Ramos (cell line): ENCODE measurements around the gene LBH.

Experiments
- in situ Hi-C: fragments of 300-500 bp; cut with MboI; formaldehyde crosslinking; loops from one replicate; pipeline ENCODE4 v1.14.3; 2022; ENCODE audit warnings: low sequenced_read_pairs; ENCODE audit not compliant: unreplicated experiment

LBH gene

GRCh38 chr2:30233271-30234009 lies 2.1 kb downstream of the LBH start:
- in situ Hi-C loops = no loop called here

- in situ Hi-C loops = no loop called here
Observed at GRCh38 chr2:30234180-30234971, 3.0 kb downstream of the LBH start.

DNA sequence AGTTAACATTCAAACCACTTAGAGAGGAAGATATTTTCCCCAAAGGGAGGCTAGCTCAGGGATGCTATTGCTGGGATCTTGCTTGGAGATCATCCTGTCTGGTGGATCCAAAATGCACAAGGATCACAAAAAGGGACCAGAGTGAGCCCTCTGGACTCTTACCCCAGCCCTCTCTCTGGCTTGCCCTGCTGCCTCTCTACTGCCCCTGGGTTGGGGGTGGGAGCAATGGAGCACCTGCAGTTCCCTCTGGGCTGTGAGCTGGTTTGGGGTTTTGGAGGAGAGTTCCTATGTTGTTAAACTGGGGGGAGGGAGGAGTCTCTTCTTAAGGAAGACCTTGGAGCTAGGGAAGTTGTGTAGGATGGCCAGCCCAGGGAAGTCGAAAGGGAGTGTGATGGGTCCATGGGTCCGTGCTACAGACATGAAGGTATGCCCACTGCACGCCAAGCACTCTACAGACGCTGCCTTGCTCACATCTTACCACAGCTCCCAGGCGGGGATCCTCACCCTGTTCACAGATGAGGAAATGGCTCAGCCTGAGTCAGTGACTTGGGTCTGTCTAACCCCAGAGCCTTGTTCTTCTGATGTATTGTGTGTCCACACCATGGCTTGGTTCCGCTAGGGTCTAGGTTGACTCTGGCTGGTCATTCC lies 3.8 kb downstream of the LBH start:
- in situ Hi-C loops = no loop called here

GRCh38 chr2:30235859-30236535 lies 4.7 kb downstream of the LBH start:
- in situ Hi-C loops = no loop called here

GRCh38 chr2:30236591-30237238 lies 5.4 kb downstream of the LBH start:
- in situ Hi-C loops = no loop called here

DNA sequence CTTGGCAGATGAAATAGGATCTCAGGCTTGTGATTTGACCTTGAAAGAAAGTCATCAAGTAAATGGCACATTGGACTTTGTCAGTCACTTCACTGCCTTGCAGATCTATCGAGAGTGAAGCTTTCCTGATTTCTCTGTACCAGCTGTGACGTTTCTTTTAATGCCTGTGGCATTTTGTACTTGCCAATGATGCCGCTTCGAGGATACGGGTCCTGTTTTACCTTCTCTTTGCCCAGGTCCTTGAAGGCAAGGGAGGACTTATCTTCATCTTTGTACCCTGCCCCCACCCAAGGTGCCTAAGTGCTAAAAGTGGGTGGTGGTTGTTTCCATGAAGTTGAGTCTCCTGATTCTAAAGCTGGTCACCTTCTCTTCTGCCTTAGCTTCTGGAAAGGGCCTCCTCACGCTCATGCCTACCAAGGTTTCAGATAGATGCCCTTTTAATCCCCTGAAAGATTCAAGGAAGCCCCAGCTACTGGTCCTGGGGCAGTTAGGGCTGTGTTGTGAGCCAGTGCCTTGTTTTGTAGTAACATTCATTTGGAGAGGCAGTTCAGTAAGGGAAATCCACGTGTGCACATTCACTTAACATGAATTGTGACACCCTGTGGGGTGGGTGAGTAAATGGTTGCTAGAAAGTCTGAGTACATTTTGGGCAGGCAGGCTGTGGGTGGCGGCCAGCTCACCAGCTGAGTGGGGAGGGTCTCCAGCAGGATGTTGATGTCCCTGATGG lies 6.1 kb downstream of the LBH start:
- in situ Hi-C loops = no loop called here

GRCh38 chr2:30237966-30238800 lies 6.8 kb downstream of the LBH start:
- in situ Hi-C loops = no loop called here

- in situ Hi-C loops = no loop called here
Observed at GRCh38 chr2:30239308-30239985, 8.1 kb downstream of the LBH start.

DNA sequence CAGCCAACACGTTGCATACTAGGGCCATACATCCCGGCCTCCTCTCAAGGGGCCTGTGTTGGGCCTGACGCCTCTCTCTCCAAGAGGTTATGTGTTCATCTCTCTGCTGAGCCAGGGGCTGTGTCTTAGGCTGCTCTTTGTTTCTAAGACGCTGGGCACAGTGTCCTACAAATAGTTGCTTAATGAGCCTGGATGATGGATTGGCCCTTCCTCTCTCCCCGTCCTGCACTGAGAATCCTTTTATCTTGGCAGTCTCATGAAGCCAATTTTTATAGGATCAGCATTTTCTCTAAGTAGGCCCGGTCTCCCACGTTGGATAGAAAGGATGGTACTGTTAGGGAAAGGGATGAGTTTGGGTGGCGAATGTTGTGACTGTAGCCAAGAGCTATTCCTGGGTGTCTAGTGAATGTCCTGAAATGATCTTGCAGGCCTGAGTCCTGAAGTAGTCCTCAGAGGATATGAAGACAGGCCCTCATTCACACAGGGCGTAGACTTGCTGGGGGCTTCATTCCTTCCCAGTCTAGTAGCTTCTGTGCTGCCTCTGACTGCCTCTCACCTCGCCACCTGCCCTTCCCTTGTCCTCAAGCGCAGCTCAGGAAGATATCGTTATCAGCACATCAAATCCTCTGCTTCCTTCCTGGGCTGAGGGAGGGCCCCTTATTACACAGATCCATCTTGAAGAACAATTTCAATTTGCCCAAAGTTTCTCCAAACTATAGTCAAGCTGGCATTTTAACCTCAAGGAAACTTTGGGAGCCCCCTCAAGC lies 8.8 kb downstream of the LBH start:
- in situ Hi-C loops = no loop called here

- in situ Hi-C loops = no loop called here
Observed at GRCh38 chr2:30243231-30243630, 11.9 kb downstream of the LBH start.

GRCh38 chr2:30245364-30245763 lies 14.0 kb downstream of the LBH start:
- in situ Hi-C loops = no loop called here

- in situ Hi-C loops = no loop called here
Observed at GRCh38 chr2:30248791-30249190, 17.5 kb downstream of the LBH start.

GRCh38 chr2:30249354-30249753 lies 18.0 kb downstream of the LBH start:
- in situ Hi-C loops = no loop called here

- in situ Hi-C loops = no loop called here
Observed at GRCh38 chr2:30250421-30250820, 19.1 kb downstream of the LBH start.

DNA sequence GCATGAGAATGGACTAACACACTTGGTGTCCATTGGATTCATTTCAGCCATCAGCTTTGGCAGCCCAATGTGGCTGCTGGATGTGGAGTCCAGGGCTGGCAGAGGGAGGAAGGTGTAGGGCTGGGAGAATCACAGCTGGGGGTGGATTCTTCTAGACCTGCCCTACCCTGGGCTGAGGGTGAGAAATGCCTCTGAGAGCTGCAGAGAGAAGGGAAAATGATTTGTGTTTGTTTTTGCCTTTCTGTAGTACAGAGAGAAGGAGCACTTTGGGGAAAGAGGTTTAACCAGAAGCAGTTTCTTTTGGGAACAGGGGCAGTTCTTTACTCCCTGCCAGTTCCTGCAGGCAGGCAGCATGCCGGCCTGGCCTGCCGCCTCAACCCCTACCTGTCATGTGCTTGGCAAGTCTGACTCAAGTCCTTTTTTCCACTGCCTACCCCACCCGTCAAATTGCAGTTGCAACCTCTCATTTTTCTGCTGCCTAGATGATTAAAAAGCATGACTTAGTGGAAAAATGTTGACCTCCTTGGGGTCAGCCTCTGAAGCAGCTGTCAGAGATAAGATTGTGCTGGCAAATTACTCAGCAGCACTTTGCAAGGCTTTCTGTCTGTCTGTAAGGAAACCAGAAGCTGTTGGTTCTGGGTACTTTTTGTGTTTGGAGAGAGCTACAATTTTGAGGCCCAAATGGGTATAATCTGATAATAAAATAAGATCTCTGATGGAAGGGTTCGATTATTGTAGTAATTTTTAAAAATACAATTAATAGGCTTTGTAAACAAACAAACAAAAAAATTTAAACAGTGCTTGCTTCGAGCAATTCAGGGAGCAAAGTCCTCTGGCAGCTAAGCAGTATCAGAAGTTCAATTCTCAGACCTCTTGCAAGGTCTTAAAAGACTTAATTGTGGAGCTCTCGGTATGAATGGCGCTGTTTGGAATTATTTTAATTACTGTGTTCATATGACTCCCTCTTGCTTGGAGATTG lies 21.7 kb downstream of the LBH start:
- in situ Hi-C loops = no loop called here
